Progenitor cell of endocrine pancreas (in vitro differentiated cells): ENCODE data around the gene ADAM29. TPM values are rescaled to one million over a fixed set of nuclear protein-coding genes. Genes with fewer than 3 reads are reported as not detected.

Source experiments
- DNase-seq: peaks from one replicate; pipeline ENCODE4 v3.0.0; 2021; ENCODE audit warnings: low spot score; ENCODE audit not compliant: unreplicated experiment
- H3K27ac Mint-ChIP-seq: 2 replicates; pipeline ENCODE4 v1.8.0; 2021; ENCODE audit warnings: mild to moderate bottlenecking, moderate library complexity, mixed read lengths
- H3K27me3 Mint-ChIP-seq: 2 replicates; pipeline ENCODE4 v1.8.0; 2021; ENCODE audit warnings: mixed read lengths
- H3K36me3 Mint-ChIP-seq: 2 replicates; pipeline ENCODE4 v1.8.0; 2022; ENCODE audit warnings: mixed read lengths; ENCODE audit not compliant: insufficient read depth
- H3K4me1 Mint-ChIP-seq: 2 replicates; pipeline ENCODE4 v1.8.0; 2021; ENCODE audit warnings: low read depth, mixed read lengths
- H3K4me3 Mint-ChIP-seq: 2 replicates; pipeline ENCODE4 v1.8.0; 2021; ENCODE audit warnings: low read depth, mild to moderate bottlenecking, moderate library complexity, mixed read lengths
- H3K9me3 Mint-ChIP-seq: 2 replicates; pipeline ENCODE4 v1.8.0; 2021; ENCODE audit warnings: low read depth, mixed read lengths
- total RNA-seq: library from RNA; stranded (reverse); gene quantifications from 2 replicates; pipeline ENCODE4 v1.2.1, GENCODE V29; 2021
- TF ChIP-seq, protein P1 (sequence below): fragments of 200-600 bp; sonication (generic); IDR thresholded peaks from one replicate; pipeline ENCODE4 v1.5.0; 2021; ENCODE audit warnings: antibody characterized with exemption, mild to moderate bottlenecking; ENCODE audit not compliant: unreplicated experiment

Gene ADAM29
- total RNA-seq, 1 donor from 2014 or later, result not detected

DNA sequence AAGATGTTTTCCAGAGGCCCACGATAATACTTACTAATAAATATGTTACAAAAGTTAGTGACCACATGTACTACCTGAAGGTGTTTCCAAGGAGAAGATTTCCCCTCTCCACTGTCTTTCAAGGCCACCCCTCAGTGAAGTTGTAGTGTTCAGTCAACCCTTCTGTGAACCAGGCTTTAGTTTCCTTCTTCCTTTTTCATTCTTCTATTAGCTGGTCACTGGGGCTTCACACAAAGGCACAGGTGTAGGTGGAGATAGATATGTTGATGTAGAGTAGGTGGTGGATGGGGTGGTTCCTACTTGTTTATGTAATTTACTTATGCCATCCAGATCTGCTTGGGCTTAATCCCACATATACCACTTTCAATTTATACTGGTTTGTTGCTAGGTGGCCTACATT, 43.3 kb upstream of the ADAM29 start:
- H3K36me3 Mint-ChIP-seq, result no peaks in the 10 kb centered on the region
- no peaks in the 10 kb centered on the region for H3K9me3 Mint-ChIP-seq
- H3K27ac Mint-ChIP-seq, result no peak overlapping the region
- H3K4me1 Mint-ChIP-seq, result peaks cover 23% of the 10 kb centered on the region
- no peaks in the 10 kb centered on the region for H3K27me3 Mint-ChIP-seq
- TF ChIP-seq, protein P1, sequence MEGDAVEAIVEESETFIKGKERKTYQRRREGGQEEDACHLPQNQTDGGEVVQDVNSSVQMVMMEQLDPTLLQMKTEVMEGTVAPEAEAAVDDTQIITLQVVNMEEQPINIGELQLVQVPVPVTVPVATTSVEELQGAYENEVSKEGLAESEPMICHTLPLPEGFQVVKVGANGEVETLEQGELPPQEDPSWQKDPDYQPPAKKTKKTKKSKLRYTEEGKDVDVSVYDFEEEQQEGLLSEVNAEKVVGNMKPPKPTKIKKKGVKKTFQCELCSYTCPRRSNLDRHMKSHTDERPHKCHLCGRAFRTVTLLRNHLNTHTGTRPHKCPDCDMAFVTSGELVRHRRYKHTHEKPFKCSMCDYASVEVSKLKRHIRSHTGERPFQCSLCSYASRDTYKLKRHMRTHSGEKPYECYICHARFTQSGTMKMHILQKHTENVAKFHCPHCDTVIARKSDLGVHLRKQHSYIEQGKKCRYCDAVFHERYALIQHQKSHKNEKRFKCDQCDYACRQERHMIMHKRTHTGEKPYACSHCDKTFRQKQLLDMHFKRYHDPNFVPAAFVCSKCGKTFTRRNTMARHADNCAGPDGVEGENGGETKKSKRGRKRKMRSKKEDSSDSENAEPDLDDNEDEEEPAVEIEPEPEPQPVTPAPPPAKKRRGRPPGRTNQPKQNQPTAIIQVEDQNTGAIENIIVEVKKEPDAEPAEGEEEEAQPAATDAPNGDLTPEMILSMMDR, result no peak
- DNase-seq, result no peak
- H3K4me3 Mint-ChIP-seq, result no peak overlapping the region

DNA sequence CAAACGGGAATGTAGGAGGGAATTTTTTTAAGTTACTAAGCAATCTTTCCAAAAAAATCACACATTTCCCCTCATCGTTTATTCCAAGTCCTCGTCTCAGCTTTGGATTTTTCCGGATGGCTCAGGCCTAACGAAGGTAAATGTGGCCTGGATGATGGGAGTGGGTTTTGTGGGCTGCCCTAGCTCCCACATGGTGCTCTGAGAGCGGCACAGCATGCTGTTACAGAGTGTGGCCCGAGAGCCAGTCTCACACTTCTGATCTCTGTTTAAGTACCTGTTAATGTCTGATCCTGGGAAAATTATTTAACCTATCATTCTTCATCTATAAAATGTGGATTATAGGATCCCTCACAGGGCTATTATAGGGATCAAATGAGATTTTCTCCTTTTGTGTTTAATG, 38.2 kb upstream of the ADAM29 start:
- Mint-ChIP-seq H3K4me3 (no peak overlapping the region), H3K27ac (no peak overlapping the region)
- TF ChIP-seq, protein P1, result no peak

DNA sequence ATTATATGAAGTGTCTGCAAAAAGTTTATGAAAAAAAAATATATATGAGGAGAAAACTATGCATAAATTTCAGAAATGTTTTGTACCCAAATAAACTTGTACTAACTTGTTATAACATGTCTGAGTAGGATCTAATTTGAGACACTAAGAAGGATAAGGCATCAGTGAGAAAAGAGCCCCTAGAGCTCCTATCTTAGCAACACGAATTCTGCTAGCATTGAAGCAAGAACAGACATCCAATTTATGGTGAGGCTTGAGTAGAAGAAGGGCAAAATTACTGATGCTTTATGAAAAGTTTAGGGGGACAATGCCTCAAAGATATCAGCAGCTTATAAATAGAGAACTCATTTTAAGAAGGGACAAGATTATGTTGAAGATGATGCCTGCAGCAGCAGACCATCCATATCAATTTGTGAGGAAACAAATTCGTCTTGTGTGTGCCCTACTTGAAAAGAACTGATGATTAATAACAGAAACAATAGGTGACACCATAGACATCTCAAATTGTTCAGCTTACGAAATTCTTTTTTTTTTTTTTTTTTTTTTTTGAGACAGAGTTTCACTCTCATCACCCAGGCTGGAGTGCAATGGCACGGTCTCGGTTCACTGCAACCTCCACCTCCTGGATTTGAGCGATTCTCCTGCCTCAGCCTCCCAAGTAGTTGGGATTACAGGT, 35.7 kb upstream of the ADAM29 start:
- Mint-ChIP-seq H3K4me1 (no peaks in the 10 kb centered on the region), H3K4me3 (no peak overlapping the region), H3K27me3 (no peaks in the 10 kb centered on the region), H3K27ac (no peak overlapping the region), H3K36me3 (no peaks in the 10 kb centered on the region), H3K9me3 (peaks cover 11% of the 10 kb centered on the region)
- TF ChIP-seq, protein P1, result no peak
- no peak for DNase-seq

More for the DNA sequence above, 38.2 kb upstream of the ADAM29 start:
- peaks cover under 1% of the 10 kb centered on the region for H3K4me1 Mint-ChIP-seq
- no peaks in the 10 kb centered on the region for H3K27me3 Mint-ChIP-seq
- no peak for DNase-seq
- no peaks in the 10 kb centered on the region for H3K36me3 Mint-ChIP-seq
- H3K9me3 Mint-ChIP-seq, result peaks cover 11% of the 10 kb centered on the region

DNA sequence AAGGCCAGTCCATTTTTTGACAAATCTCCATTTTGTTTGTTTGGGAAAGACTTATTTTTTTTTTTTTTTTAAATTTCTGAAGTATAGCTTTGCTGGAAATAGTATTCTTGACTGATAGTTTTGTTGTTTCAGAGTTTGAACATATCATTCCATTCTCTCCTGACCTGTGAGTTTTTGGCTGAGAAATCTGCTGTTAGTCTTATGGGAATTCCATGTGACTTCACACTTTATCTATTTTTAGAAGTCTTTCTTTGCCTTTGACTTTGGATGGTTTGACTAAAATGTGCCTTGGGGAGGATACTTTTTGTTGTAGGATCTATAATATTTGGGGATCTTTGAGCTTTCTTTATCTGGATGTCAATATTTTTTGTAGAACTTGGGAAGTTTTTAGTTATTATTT, 10.7 kb upstream of the ADAM29 start:
- Mint-ChIP-seq H3K27me3 (no peaks in the 10 kb centered on the region), H3K4me3 (no peak overlapping the region), H3K4me1 (no peaks in the 10 kb centered on the region), H3K9me3 (peaks cover 20% of the 10 kb centered on the region), H3K27ac (no peak overlapping the region), H3K36me3 (no peaks in the 10 kb centered on the region)
- DNase-seq, result no peak
- TF ChIP-seq, protein P1, result no peak

DNA sequence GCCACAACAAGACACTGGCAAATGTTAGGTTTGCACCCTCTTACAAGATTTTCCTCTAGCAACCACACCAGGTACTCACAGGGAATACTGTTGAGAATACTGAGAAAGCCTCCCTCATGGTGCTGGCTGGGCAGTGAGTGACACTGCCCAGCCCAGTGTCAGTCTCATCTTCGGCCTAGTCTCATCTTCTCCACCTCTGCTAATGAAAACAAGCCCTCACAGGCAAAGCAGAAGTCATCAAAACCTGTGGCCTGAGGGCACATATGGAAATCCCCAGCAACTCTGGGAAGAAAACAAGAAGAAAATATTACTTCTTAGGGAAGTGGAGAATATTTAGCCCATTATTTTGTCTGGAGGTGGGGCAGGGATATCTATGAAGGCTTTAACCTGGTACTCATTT, 7.9 kb upstream of the ADAM29 start:
- Mint-ChIP-seq H3K36me3 (no peaks in the 10 kb centered on the region), H3K27me3 (no peaks in the 10 kb centered on the region), H3K9me3 (peaks cover 9% of the 10 kb centered on the region), H3K27ac (no peak overlapping the region), H3K4me3 (no peak overlapping the region), H3K4me1 (no peaks in the 10 kb centered on the region)
- no peak for DNase-seq
- TF ChIP-seq, protein P1, result no peak
